H1 (cell line): ENCODE data around the gene AFF1. TPM values are rescaled to one million over a fixed set of nuclear protein-coding genes. Genes with fewer than 3 reads are reported as not detected.

Source experiments
- CTCF ChIA-PET: fragments of 300-600 bp; sonication (Branson Sonifier 250); formaldehyde crosslinking; loops from one replicate; lab custom pipeline; 2021; ENCODE audit not compliant: partially characterized antibody; lab: Charles Lee
- POLR2A ChIA-PET: fragments of 300-600 bp; sonication (Branson Sonifier 250); formaldehyde crosslinking; loops from one replicate; lab custom pipeline; 2021; ENCODE audit warnings: inconsistent platforms; ENCODE audit not compliant: partially characterized antibody; lab: Charles Lee
- DNase-seq, 2 experiments: peaks; one replicate each; pipeline versions ENCODE4 v3.0.0 to v3.0.0-alpha.2; 2010 to 2022; ENCODE audit warnings: low spot score in 2 of 2, low read depth in 1 of 2, mixed read lengths in 1 of 2
- FAIRE-seq: peaks from 2 replicates; lab custom pipeline; 2011; peaks lifted over from hg19 to GRCh38; lab: Jason Lieb, UNC
- H2AFZ ChIP-seq: 2 replicates; pipeline ENCODE4 v1.8.1; 2012; ENCODE audit warnings: low read length, inconsistent platforms
- H2AK5ac ChIP-seq: 2 replicates; pipeline ENCODE4 v1.6.1; 2013; ENCODE audit warnings: low read depth, low read length
- H2BK120ac ChIP-seq: replicated peaks from 2 replicates; pipeline ENCODE3; 2013; ENCODE audit warnings: low read depth, low read length, inconsistent platforms
- H2BK12ac ChIP-seq: 2 replicates; pipeline ENCODE4 v1.6.1; 2013; ENCODE audit warnings: low read depth, low read length
- H2BK15ac ChIP-seq: 2 replicates; pipeline ENCODE4 v1.6.1; 2013; ENCODE audit warnings: low read length
- H2BK20ac ChIP-seq: 2 replicates; pipeline ENCODE4 v1.6.1; 2013; ENCODE audit warnings: low read length
- H2BK5ac ChIP-seq: 2 replicates; pipeline ENCODE4 v1.6.1; 2013; ENCODE audit warnings: low read depth, low read length
- H3K14ac ChIP-seq: 2 replicates; pipeline ENCODE4 v1.6.1; 2013; ENCODE audit warnings: inconsistent platforms; ENCODE audit not compliant: insufficient read length
- H3K18ac ChIP-seq: 2 replicates; pipeline ENCODE4 v1.6.1; 2013; ENCODE audit warnings: low read length; ENCODE audit errors: extremely low read depth
- H3K23ac ChIP-seq: 2 replicates; pipeline ENCODE4 v1.6.1; 2013; ENCODE audit warnings: inconsistent platforms; ENCODE audit not compliant: insufficient read length
- H3K23me2 ChIP-seq: 2 replicates; pipeline ENCODE4 v1.6.1; 2013; ENCODE audit warnings: low read depth, low read length
- H3K27ac ChIP-seq: 2 replicates; pipeline ENCODE4 v1.6.1; 2011; ENCODE audit warnings: low read depth, low read length, inconsistent platforms
- H3K27me3 ChIP-seq, 4 experiments: replicated peaks in 1 of 4; 1 replicate in 1 of 4; 2 replicates in 3 of 4; pipeline versions ENCODE4 v1.6.1 to v1.8.1; 2011 to 2013; ENCODE audit warnings: low read length in 3 of 4, mild to moderate bottlenecking in 3 of 4, inconsistent platforms in 2 of 4, mixed read lengths in 2 of 4, moderate library complexity in 1 of 4; ENCODE audit not compliant: control insufficient read depth in 3 of 4, insufficient read depth in 3 of 4; ENCODE audit errors: extremely low read depth in 1 of 4
- H3K36me3 ChIP-seq, 4 experiments: 2 replicates each; pipeline versions ENCODE4 v1.6.1 to v1.8.1; 2011 to 2013; ENCODE audit warnings: mild to moderate bottlenecking in 4 of 4, low read length in 3 of 4, moderate library complexity in 2 of 4, control low read depth in 1 of 4, inconsistent platforms in 1 of 4; ENCODE audit not compliant: insufficient read depth in 4 of 4, control insufficient read depth in 2 of 4
- H3K4ac ChIP-seq: replicated peaks from 2 replicates; pipeline ENCODE3; 2013; ENCODE audit warnings: low read length, low read depth, mixed read lengths, inconsistent platforms; ENCODE audit not compliant: insufficient read length
- H3K4me1 ChIP-seq, 4 experiments: replicated peaks in 1 of 4; 1 replicate in 1 of 4; 2 replicates in 3 of 4; pipeline versions ENCODE4 v1.6.1 to v1.8.1; 2011 to 2013; ENCODE audit warnings: low read length in 3 of 4, inconsistent platforms in 2 of 4, mixed read lengths in 1 of 4; ENCODE audit not compliant: insufficient read depth in 4 of 4, control insufficient read depth in 3 of 4
- H3K4me2 ChIP-seq, 2 experiments: 2 replicates each; pipeline versions ENCODE4 v1.6.1 to v1.8.1; 2011 to 2013; ENCODE audit warnings: low read depth in 2 of 2, low read length in 2 of 2, control low read depth in 1 of 2, inconsistent platforms in 1 of 2, mild to moderate bottlenecking in 1 of 2; ENCODE audit not compliant: insufficient read depth in 1 of 2
- H3K4me3 ChIP-seq, 4 experiments: fragments of 200-600, 300-600 bp in 1 of 4; sonication (generic), shearing (Covaris generic), sonication (Bioruptor Twin) in 1 of 4; 2 replicates each; pipeline versions ENCODE4 v1.5.1 to v1.8.1; 2011 to 2016; ENCODE audit warnings: low read length in 4 of 4, low read depth in 3 of 4, control low read depth in 2 of 4, inconsistent platforms in 2 of 4, mild to moderate bottlenecking in 2 of 4, mixed read lengths in 1 of 4, moderate library complexity in 1 of 4; ENCODE audit not compliant: insufficient read depth in 2 of 4; ENCODE audit errors: extremely low read depth in 1 of 4
- H3K56ac ChIP-seq: replicated peaks from 2 replicates; pipeline ENCODE3; 2013; ENCODE audit warnings: low read depth, mild to moderate bottlenecking, mixed read lengths, low read length, inconsistent platforms; ENCODE audit not compliant: insufficient read length
- H3K79me1 ChIP-seq: 2 replicates; pipeline ENCODE4 v1.6.1; 2013; ENCODE audit warnings: low read depth, low read length, control low read depth
- H3K79me2 ChIP-seq, 2 experiments: 2 replicates each; pipeline versions ENCODE4 v1.6.1 to v1.8.1; 2012 to 2013; ENCODE audit warnings: low read length in 2 of 2, mild to moderate bottlenecking in 2 of 2, inconsistent platforms in 1 of 2; ENCODE audit not compliant: insufficient read depth in 2 of 2, control insufficient read depth in 1 of 2
- H3K9ac ChIP-seq, 4 experiments: replicated peaks in 1 of 4; 1 replicate in 1 of 4; 2 replicates in 3 of 4; pipeline versions ENCODE4 v1.6.1 to v1.8.1; 2011 to 2013; ENCODE audit warnings: low read depth in 3 of 4, low read length in 3 of 4, control low read depth in 2 of 4, mild to moderate bottlenecking in 2 of 4, moderate library complexity in 2 of 4, inconsistent platforms in 1 of 4; ENCODE audit errors: extremely low read depth in 1 of 4
- H3K9me3 ChIP-seq, 2 experiments: 2 replicates each; pipeline versions ENCODE4 v1.6.1 to v1.8.1; 2012 to 2013; ENCODE audit warnings: mild to moderate bottlenecking in 2 of 2, moderate library complexity in 2 of 2, control low read depth in 1 of 2, inconsistent platforms in 1 of 2, low read depth in 1 of 2, low read length in 1 of 2, mixed read lengths in 1 of 2; ENCODE audit not compliant: insufficient read depth in 2 of 2
- H4K20me1 ChIP-seq, 2 experiments: replicated peaks in 1 of 2; 2 replicates each; pipeline versions ENCODE3 to v1.8.1; 2011 to 2013; ENCODE audit warnings: inconsistent platforms in 2 of 2, low read length in 2 of 2, mild to moderate bottlenecking in 1 of 2; ENCODE audit not compliant: insufficient read depth in 2 of 2, control insufficient read depth in 1 of 2
- H4K5ac ChIP-seq: 2 replicates; pipeline ENCODE4 v1.6.1; 2013; ENCODE audit warnings: low read length, low read depth, mixed read lengths, inconsistent platforms; ENCODE audit not compliant: insufficient read length
- H4K8ac ChIP-seq: 2 replicates; pipeline ENCODE4 v1.8.0; 2013; ENCODE audit warnings: mild to moderate bottlenecking, moderate library complexity, low read length, inconsistent platforms; ENCODE audit not compliant: insufficient read depth; ENCODE audit errors: extremely low read depth
- H4K91ac ChIP-seq: replicated peaks from 2 replicates; pipeline ENCODE3; 2013; ENCODE audit warnings: low read length, mixed read lengths, inconsistent platforms; ENCODE audit not compliant: insufficient read length
- ATF3 ChIP-seq: IDR thresholded peaks from 2 replicates; pipeline ENCODE4 v1.6.1; 2011; ENCODE audit warnings: low read depth, mild to moderate bottlenecking, low read length; ENCODE audit not compliant: insufficient read depth
- BCL11A ChIP-seq, 2 experiments: IDR thresholded peaks; one replicate each; pipeline ENCODE4 v1.6.1; 2011; ENCODE audit warnings: low read depth in 2 of 2, low read length in 2 of 2, mild to moderate bottlenecking in 2 of 2
- CHD1 ChIP-seq: IDR thresholded peaks from 2 replicates; pipeline ENCODE4 v1.6.1; 2012; ENCODE audit warnings: low read depth, low read length, improper control_type of control experiment
- CREB1 ChIP-seq: IDR thresholded peaks from 2 replicates; pipeline ENCODE4 v1.6.1; 2012; ENCODE audit warnings: inconsistent platforms
- EGR1 ChIP-seq: IDR thresholded peaks from 2 replicates; pipeline ENCODE4 v1.6.1; 2011; ENCODE audit warnings: low read depth, low read length, borderline replicate concordance
- KDM5A ChIP-seq: fragments of 200-600 bp; IDR thresholded peaks from 2 replicates; pipeline ENCODE4 v1.7.1; 2012; ENCODE audit warnings: mild to moderate bottlenecking, low read length, inconsistent platforms, mixed read lengths
- PHF8 ChIP-seq: fragments of 200-600 bp; sonication (generic); conservative IDR thresholded peaks from 2 replicates; pipeline ENCODE4 v1.7.1; 2012; ENCODE audit warnings: low read depth, mild to moderate bottlenecking, inconsistent platforms, low read length, moderate library complexity
- POU5F1 ChIP-seq: IDR thresholded peaks from 2 replicates; pipeline ENCODE4 v1.6.1; 2011; ENCODE audit warnings: low read depth, mild to moderate bottlenecking, low read length, moderate library complexity
- RFX5 ChIP-seq: IDR thresholded peaks from 2 replicates; pipeline ENCODE4 v1.6.1; 2011; ENCODE audit warnings: low read depth, low read length, improper control_type of control experiment, borderline replicate concordance
- RXRA ChIP-seq: IDR thresholded peaks from 2 replicates; pipeline ENCODE4 v1.6.1; 2011; ENCODE audit warnings: low read depth, mild to moderate bottlenecking, low read length, moderate library complexity; ENCODE audit not compliant: insufficient read depth
- SP1 ChIP-seq: IDR thresholded peaks from 2 replicates; pipeline ENCODE4 v1.6.1; 2011; ENCODE audit warnings: low read depth, low read length
- SP4 ChIP-seq: IDR thresholded peaks from 2 replicates; pipeline ENCODE4 v1.6.1; 2012; ENCODE audit warnings: low read length, inconsistent platforms
- SRF ChIP-seq: IDR thresholded peaks from 2 replicates; pipeline ENCODE4 v1.6.1; 2011; ENCODE audit warnings: mild to moderate bottlenecking, low read depth, low read length, moderate library complexity
- WGBS, 2 experiments: shearing (Covaris generic) in 1 of 2; methylation state at CpG; one replicate each; pipeline versions ENCODE4 v1.1.6 to v1.1.7; 2013 to 2015; ENCODE audit warnings: low lambda C conversion rate in 2 of 2, mixed read lengths in 2 of 2, inconsistent platforms in 1 of 2, low coverage in 1 of 2, missing lambda C conversion rate in 1 of 2; ENCODE audit not compliant: insufficient replicate concordance in 2 of 2, insufficient coverage in 1 of 2, insufficient read length in 1 of 2; ENCODE audit errors: extremely low coverage in 1 of 2, missing lambda C conversion rate in 1 of 2; 5-methylcytosine and 5-hydroxymethylcytosine counted together
- polyA plus RNA-seq, 7 experiments: library from polyadenylated mRNA; depleted of rRNA in 3 of 7; stranded (reverse) in 5 of 7; unstranded in 2 of 7; fragments of >200 nt in 5 of 7; fragments of 200-250 nt in 2 of 7; gene quantifications; 1 replicate in 5 of 7; 2 replicates in 1 of 7; 4 replicates in 1 of 7; pipeline versions ENCODE4 v1.2.1 to v1.2.3, GENCODE V29; 2011 to 2013; ENCODE audit warnings: missing spikeins in 2 of 7, mixed read lengths in 2 of 7
- total RNA-seq: library from RNA; stranded (reverse); fragmentation: NEBNext Ultra II Directional; extraction: Animal tissue kit (Norgen Biotek cat#: 25700); gene quantifications from 2 replicates; pipeline ENCODE4 v1.2.1, GENCODE V29; 2021
- TF ChIP-seq, protein P1 (sequence below): IDR thresholded peaks from 2 replicates; pipeline ENCODE4 v1.6.1; 2012; ENCODE audit warnings: inconsistent platforms
- TF ChIP-seq, protein P2 (sequence below): IDR thresholded peaks from 2 replicates; pipeline ENCODE4 v1.6.1; 2012; ENCODE audit warnings: inconsistent platforms

AFF1 gene
- total and polyA plus RNA-seq, 2 of the 8 experiments (the other 6 are each of a cell fraction or from before 2014, with no cell fraction given): 14.8 to 85.5 TPM

DNA sequence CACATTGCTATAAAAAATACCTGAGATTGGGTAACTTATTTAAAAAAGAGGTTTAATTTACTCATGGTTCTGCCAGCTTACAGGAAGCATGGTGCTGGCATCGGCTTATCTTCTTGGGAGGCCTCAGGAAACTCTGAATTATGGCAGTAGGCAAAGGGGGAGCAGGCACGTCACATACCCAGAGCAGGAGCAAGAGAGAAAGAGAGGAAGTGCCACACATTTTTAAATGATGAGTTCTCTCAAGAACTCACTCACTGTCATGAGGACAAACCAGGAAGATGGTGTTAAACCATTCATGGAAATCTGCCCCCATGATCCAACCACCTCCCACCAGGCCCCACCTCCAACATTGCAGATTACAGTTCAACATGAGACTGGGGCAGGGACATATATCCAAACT is 10.0 kb upstream of the AFF1 start:
- Histone ChIP-seq H3K4me2 (no peak overlapping the region), H2BK20ac (no peak overlapping the region), H3K23me2 (no peaks in the 10 kb centered on the region), H2AK5ac (no peak overlapping the region), H3K23ac (no peak overlapping the region), H3K27me3 (no peaks in the 10 kb centered on the region), H4K20me1 (no peaks in the 10 kb centered on the region), H3K4me1 (no peaks in the 10 kb centered on the region), H3K18ac (no peak overlapping the region), H2BK12ac (no peak overlapping the region), H3K79me2 (no peaks in the 10 kb centered on the region), H3K79me1 (no peaks in the 10 kb centered on the region), H3K36me3 (no peaks in the 10 kb centered on the region), H2BK120ac (no peak overlapping the region), H3K4ac (no peak overlapping the region), H2AFZ (no peak overlapping the region), H4K8ac (no peak overlapping the region), H4K5ac (no peak overlapping the region), H3K9ac (no peak overlapping the region), H2BK5ac (no peak overlapping the region), H4K91ac (no peak overlapping the region), H3K4me3 (no peak overlapping the region), H3K9me3 (no peaks in the 10 kb centered on the region), H2BK15ac (no peak overlapping the region), H3K27ac (no peak overlapping the region), H3K56ac (no peak overlapping the region), H3K14ac (no peak overlapping the region)
- POLR2A ChIA-PET: no interaction called here
- CTCF ChIA-PET: interaction anchor here (1.0 to 3.9 kb wide), 5 partner anchors 36 to 429 kb away, joined by 3 to 24 read pairs (median 3); no protein-coding TSS in a partner anchor
- WGBS, 2 experiments: 90% methylated on average over 2 of the region's 2 CpGs; no CpG with 5 or more reads in 1 of the 2 experiments
- no peak for DNase-seq
- FAIRE-seq: no peak
- TF ChIP-seq ATF3: no peak
- TF ChIP-seq SP1: no peak
- TF ChIP-seq CHD1: no peak
- TF ChIP-seq SP4: no peak
- TF ChIP-seq RFX5: no peak
- TF ChIP-seq, protein P1, sequence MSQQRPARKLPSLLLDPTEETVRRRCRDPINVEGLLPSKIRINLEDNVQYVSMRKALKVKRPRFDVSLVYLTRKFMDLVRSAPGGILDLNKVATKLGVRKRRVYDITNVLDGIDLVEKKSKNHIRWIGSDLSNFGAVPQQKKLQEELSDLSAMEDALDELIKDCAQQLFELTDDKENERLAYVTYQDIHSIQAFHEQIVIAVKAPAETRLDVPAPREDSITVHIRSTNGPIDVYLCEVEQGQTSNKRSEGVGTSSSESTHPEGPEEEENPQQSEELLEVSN: no peak
- no peak for TF ChIP-seq EGR1
- TF ChIP-seq RXRA: no peak
- TF ChIP-seq CREB1: no peak
- no peak for TF ChIP-seq BCL11A (IDR thresholded peaks at IDR 0.05; ENCODE audit: low read depth in 2 of 2, low read length in 2 of 2)
- TF ChIP-seq SRF: no peak
- no peak for TF ChIP-seq PHF8
- TF ChIP-seq, protein P2, sequence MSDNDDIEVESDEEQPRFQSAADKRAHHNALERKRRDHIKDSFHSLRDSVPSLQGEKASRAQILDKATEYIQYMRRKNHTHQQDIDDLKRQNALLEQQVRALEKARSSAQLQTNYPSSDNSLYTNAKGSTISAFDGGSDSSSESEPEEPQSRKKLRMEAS: no peak
- no peak for TF ChIP-seq KDM5A
- TF ChIP-seq POU5F1: no peak
